Measurements from ENCODE around the gene MAP3K2.
A peak's percentile ranks its signal among the peaks of the same experiment; 100 is the strongest.

Gene MAP3K2

DNA sequence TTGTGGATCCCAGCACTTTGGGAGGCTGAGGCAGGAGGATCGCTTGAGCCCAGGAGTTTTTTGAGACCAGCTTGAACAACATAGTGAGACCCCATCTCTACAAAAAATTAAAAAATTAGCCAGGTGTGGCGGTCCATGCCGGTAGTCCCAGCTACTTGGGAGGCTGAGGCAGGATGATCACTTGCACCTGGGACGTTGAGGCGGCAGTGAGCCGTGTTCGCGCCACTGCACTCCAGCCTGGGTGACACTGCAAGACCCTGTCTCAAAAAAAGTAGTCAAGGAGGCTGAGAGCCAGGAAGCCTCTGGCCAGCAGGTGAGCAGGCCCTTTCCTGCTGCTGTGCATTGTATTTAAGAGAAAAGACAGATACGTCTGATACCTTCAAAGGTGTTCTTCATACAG lies 19.3 kb upstream of the MAP3K2 start:
- DNase-seq (ENCODE audit: low spot score): no peak

GRCh38 chr2:127406454-127406853 lies 18.7 kb upstream of the MAP3K2 start:
- DNase-seq (ENCODE audit: low spot score): no peak

- no peak for DNase-seq (ENCODE audit: low spot score)
Observed at GRCh38 chr2:127405255-127405610, 17.5 kb upstream of the MAP3K2 start.

GRCh38 chr2:127404466-127405254 lies 16.9 kb upstream of the MAP3K2 start:
- DNase-seq (ENCODE audit: low spot score): no peak

DNA sequence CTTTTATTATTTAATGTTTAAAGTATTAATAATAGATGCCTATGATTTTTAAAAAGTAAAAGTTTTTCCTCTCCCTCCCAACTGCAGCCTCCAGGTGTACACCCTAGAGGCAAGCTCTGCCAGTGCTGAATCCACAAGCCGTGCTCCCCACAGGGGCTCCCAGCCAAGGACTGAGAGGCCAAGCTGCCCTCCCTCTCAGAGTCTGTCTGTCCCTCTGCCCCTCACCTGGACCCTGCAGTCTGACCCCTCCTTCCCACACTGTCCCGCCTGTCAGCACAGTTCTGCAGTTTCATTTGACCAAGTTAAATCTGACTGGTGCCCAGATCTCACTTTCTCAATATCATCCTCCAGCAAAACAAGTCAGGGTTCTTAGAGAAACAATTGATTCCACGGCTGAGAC lies 15.7 kb upstream of the MAP3K2 start:
- no peak for DNase-seq (ENCODE audit: low spot score)

- peak; percentile 64 for DNase-seq (ENCODE audit: low spot score)
Observed at GRCh38 chr2:127401757-127402695, 14.3 kb upstream of the MAP3K2 start.

DNA sequence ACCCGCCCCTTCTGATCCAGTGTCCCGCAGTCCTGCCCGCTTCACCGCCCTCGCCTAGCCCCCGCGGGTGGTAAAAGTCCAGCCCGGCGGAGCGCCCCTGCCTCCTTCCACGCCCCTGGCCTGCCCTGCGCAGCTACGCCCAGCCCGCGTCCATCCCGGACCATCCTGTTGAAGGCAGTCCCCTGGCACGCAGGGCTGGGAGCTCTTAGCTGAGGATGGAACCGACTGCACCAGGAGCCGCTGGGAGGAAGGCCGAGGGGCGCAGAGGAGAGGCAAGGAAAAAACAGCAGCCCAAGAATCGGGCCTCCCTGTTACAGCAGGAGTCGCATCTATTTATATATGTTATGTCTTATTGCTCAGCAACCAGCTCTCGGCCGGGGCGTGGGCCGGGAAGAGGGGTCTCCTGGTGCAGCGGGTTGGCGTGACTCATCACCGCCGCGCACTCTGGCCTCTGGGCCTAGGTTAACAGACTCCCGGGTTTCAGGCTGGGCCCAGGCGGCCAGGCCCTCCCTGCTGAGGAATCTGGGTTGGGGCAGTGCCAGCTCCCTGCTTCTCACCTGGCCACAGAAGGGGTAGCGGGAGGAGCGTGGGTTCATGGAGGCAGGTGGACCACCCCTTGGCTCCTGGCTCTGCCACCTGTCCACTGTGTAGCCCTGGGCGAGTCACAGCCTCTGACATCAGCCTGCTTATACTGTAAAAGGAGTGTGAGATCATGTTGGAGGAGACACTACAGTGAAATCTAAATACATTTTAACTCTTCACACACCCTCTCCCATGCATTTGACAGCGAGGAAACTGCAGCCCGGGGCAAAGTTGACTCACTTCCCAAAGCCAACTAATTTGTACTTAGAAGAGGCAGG lies 13.4 kb upstream of the MAP3K2 start:
- peak; percentile 92 for DNase-seq (ENCODE audit: low spot score)

DNA sequence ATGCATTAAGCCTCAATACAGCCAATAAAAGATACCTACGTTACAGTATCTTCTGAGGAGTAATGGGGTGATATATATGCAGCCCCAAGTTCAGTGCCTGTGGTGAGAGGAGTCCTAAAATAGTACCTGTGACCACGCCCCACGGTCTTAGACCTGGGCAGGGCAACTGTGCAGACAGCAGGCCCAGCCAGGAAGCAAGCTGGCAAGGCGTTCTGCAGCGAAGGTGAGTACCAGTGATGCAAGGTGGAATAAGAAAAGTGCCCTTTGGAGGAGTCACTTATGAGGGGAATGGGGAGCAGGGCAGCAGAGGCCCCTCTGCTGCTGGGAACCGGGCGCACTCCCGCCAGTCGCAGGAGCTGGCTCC lies 12.7 kb upstream of the MAP3K2 start:
- DNase-seq (ENCODE audit: low spot score): peak; percentile 47

DNA sequence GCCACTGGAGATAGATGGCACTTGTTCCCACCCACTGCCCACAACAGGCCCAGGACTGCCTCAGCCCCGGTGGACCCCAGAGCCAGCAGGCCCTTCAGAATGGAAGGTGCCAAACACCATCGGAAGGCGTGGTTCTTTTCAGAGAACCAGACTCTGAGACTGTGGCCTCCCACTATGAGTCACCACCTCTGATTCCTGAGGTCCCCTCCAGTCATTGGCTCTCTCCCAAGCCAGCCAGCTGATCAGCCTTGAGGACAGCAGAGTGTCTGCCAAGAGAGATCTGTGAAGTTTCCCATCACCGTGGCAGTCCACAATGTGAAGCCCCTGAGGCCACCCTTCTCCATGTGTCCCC lies 10.4 kb upstream of the MAP3K2 start:
- peak; percentile 91 for DNase-seq (ENCODE audit: low spot score)

- no peak for DNase-seq (ENCODE audit: low spot score)
Observed at GRCh38 chr2:127397568-127398238, 9.9 kb upstream of the MAP3K2 start.

DNA sequence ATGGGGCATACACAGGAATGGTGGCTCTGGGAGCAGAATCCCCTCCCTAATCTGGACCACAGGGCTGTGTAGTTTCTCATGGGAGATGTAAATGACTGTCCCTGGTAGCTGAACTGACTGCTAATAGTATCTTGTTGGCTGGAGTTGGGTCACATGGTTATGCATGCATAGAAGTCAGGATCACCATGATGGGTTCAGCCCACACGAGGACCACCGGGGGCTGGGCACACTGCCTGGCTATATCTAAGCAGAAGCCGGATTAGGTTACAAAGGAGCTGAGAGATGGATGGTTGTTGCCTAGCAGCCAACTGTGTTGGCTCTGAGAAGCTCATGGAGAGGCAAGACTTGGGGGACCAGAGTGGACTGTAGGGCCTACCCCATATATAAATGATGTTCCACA lies 6.7 kb upstream of the MAP3K2 start:
- no peak for DNase-seq (ENCODE audit: low spot score)

- no peak for DNase-seq (ENCODE audit: low spot score)
Observed at GRCh38 chr2:127392828-127393578, 5.2 kb upstream of the MAP3K2 start.

DNA sequence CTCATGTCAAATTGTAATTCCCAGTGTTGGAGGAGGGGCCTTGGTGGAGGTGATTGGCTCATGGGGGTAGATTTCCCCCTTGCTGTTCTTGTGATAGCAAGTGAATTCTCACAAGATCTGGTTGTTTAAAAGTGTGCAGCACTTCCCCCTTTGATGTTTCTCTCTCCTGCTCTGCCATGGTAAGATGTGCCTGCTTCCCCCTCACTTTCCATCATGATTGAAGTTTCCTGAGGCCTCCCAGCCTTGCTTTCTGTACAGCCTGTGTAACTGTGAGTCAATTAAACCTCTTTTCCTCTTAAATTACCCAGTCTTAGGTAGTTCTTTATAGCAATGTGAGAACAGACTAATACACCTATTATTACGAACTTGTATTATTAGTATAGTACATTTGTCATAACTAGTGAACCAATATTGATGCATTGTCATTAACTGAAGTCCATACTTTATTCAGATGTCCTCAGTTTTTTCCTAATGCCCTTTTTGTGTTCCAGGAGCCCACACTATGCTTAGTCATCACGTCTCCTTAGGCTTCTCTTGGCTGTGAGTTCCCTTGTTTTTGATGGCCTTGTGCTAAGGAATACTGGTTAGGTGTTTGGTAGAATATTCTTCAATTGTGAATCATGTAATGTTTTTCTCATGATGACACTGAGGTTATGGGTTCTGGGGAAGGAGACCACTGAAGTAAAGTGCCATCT lies 4.5 kb upstream of the MAP3K2 start:
- DNase-seq (ENCODE audit: low spot score): no peak

DNA sequence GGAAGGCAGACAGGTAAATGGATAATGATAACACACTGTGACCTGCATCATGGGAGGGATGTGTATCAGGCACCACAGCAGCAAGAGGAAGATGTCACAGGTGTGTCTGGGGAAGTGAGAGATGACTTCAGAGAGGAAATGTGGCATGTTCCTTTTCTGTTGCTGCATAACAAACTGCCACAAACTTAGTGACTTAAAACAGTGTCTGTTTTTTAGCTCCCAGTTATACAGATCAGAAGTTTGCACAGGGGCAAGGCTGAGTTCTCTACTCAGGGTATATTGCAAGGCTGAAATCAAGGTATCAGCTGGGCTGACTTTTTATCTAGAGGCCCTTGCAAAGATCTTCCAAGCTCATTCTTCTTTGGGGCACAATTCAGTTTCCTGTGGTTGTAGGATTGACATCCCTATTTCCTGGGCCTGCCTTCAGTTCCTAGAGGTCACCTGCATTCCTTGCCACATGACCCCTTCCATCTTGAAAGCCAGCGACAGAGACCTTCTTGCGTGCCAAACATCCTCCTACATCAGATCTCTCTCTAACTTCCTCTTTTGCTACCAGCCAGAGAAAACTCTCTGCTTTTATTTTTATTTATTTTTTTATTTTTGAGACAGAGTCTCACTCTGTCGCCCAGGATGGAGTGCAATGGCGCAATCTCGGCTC lies 2.1 kb upstream of the MAP3K2 start:
- DNase-seq (ENCODE audit: low spot score): no peak

GRCh38 chr2:127388423-127389164 lies 819 bp upstream of the MAP3K2 start:
- DNase-seq (ENCODE audit: low spot score): no peak

DNA sequence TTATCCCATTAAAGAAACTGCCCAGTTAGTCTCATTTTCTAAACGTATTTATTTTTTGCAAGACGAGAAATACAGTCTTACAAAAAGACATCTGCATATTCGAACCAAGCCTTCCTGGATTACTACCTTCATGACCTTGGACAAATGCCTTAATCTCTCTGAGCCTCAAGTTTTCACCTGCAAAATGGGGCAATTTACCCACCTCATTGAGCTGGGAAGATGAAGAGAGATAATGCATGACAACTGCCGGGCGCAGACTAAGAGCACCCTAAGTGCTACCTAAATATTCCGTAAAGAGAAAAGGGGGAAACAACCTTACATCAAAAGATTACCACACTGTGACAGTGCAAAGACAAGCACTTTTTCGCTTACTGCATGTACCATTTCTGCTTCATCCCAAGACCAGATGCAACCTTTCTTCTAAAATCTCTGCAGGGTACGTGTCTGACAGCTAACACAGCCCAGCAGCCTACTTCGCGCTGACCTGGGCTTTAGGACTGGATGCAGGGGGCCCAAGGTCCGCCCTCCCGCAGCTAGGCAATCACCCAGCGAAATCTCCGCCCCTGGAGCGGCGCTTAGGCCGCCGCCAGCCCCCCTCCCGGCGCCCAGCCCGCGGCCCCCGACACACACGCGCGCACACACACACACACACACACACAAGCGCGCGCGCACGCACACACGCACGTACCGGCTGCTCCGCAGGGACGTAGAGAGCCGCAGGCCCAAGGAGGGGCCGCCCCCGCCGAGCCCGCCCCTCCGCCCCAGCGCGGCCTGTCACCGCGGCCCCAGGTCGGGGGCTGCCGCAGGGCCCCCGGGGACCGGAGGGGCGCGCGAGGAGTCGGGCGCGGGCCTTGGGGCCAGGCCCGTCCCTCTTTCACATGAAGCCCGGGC lies 766 bp downstream of the MAP3K2 start:
- DNase-seq (ENCODE audit: low spot score): peak; percentile 50

- DNase-seq (ENCODE audit: low spot score): no peak
Observed at GRCh38 chr2:127386246-127386645, 1.5 kb downstream of the MAP3K2 start.

DNA sequence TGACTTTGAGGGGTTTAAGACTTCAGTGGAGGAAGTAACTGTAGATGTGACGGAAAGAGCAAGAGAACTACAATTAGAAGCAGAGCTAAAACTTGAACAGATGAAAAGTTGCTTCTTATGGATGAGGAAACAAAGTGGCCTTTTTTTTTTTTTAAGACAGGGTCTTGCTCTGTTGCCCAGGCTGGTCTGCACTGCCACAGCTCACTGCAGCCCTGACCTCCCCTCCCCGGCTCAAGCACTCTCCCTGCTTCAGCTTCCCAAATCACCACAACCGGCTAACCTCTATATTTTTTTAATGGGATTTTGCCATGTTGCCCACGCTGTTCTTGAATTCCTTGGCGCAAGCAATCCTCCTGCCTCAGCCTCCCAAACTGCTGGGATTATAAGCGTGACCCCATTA lies 3.2 kb downstream of the MAP3K2 start:
- no peak for DNase-seq (ENCODE audit: low spot score)
